ENCODE results near the gene KBTBD4.
A peak's percentile ranks its signal among the peaks of the same experiment; 100 is the strongest.

KBTBD4 gene

GRCh38 chr11:47587039-47587716 lies 8.4 kb upstream of the KBTBD4 start:
- DNase-seq (ENCODE audit: extremely low read depth, low read depth) = no peak
- H3K4me3 ChIP-seq (replicated peaks; ENCODE audit: low read depth, low read length) = no peak overlapping the region
- no peak for TF ChIP-seq CTCF (IDR thresholded peaks at IDR 0.05; ENCODE audit: low read depth, low read length, missing control alignments)

- no peak for TF ChIP-seq CTCF (IDR thresholded peaks at IDR 0.05; ENCODE audit: low read depth, low read length, missing control alignments)
- DNase-seq (ENCODE audit: extremely low read depth, low read depth) = no peak
- H3K4me3 ChIP-seq (replicated peaks; ENCODE audit: low read depth, low read length) = no peak within 1 kb of the TSS
These were observed 7.5 kb upstream of the KBTBD4 start, which contains the start of gene FAM180B for GRCh38 chr11:47586098-47586855. Gene FAM180B (plus strand): TSS chr11:47586678. CDS start chr11:47586769, 91 bp downstream.

GRCh38 chr11:47583844-47584243 lies 5.1 kb upstream of the KBTBD4 start:
- H3K4me3 ChIP-seq (replicated peaks; ENCODE audit: low read depth, low read length) = no peak overlapping the region
- TF ChIP-seq CTCF (IDR thresholded peaks at IDR 0.05; ENCODE audit: low read depth, low read length, missing control alignments) = no peak
- no peak for DNase-seq (ENCODE audit: extremely low read depth, low read depth)

GRCh38 chr11:47577460-47578041 lies 1.2 kb downstream of the KBTBD4 start:
- no peak for TF ChIP-seq CTCF (IDR thresholded peaks at IDR 0.05; ENCODE audit: low read depth, low read length, missing control alignments)
- no peak for DNase-seq (ENCODE audit: extremely low read depth, low read depth)
- peak overlapping the region; percentile 94 for H3K4me3 ChIP-seq (replicated peaks; ENCODE audit: low read depth, low read length)

- H3K4me3 ChIP-seq (replicated peaks; ENCODE audit: low read depth, low read length) = no peak overlapping the region
- TF ChIP-seq CTCF (IDR thresholded peaks at IDR 0.05; ENCODE audit: low read depth, low read length, missing control alignments) = no peak
- no peak for DNase-seq (ENCODE audit: extremely low read depth, low read depth)
These were observed 5.4 kb downstream of the KBTBD4 start for GRCh38 chr11:47573321-47573720.

GRCh38 chr11:47572715-47573255 lies 6.0 kb downstream of the KBTBD4 start:
- DNase-seq (ENCODE audit: extremely low read depth, low read depth) = no peak
- TF ChIP-seq CTCF (IDR thresholded peaks at IDR 0.05; ENCODE audit: low read depth, low read length, missing control alignments) = no peak
- H3K4me3 ChIP-seq (replicated peaks; ENCODE audit: low read depth, low read length) = no peak overlapping the region
